Forelimb muscle (tissue), 1 donor: Measurements from ENCODE around the gene ZNF621. TPM values are rescaled to one million over a fixed set of nuclear protein-coding genes. Genes with fewer than 3 reads are reported as not detected.

ENCODE experiments used
- polyA plus RNA-seq: library from polyadenylated mRNA; unstranded; fragments of 120-200 nt; gene quantifications from one replicate; pipeline ENCODE4 v1.2.1, GENCODE V29; 2013; ENCODE audit not compliant: insufficient read length

Gene ZNF621
- polyA plus RNA-seq, 1 donor = 12.1 TPM

Other genes with a start within 250 kb of the ZNF621 start
- gene EIF1B, start 215.3 kb upstream of the ZNF621 start, polyA plus RNA-seq = 58.5 TPM
- gene ENTPD3, start 137.8 kb upstream of the ZNF621 start, polyA plus RNA-seq = 0.46 TPM
- 2,912 TPM for gene RPL14, start 67.6 kb upstream of the ZNF621 start, polyA plus RNA-seq
- 2.8 TPM for gene ZNF619, start 47.8 kb upstream of the ZNF621 start, polyA plus RNA-seq
- 2.5 TPM for gene ZNF620, start 18.9 kb upstream of the ZNF621 start, polyA plus RNA-seq